ENCODE measurements around the gene ZNF664.

Gene ZNF664

GRCh38 chr12:124055066-124055465, 82.1 kb downstream of the ZNF664 start:
- H3K4me3 ChIP-seq (ENCODE audit: low read length) = no peak overlapping the region

GRCh38 chr12:124057691-124058090, 84.7 kb downstream of the ZNF664 start:
- no peak for DNase-seq (ENCODE audit: low read depth)
- H3K4me3 ChIP-seq (ENCODE audit: low read length) = no peak overlapping the region
- TF ChIP-seq CTCF (IDR thresholded peaks at IDR 0.05; ENCODE audit: insufficient read depth, low read depth, low read length, missing control alignments) = no peak

More at GRCh38 chr12:124055066-124055465, 82.1 kb downstream of the ZNF664 start:
- DNase-seq (ENCODE audit: low read depth) = no peak
- TF ChIP-seq CTCF (IDR thresholded peaks at IDR 0.05; ENCODE audit: insufficient read depth, low read depth, low read length, missing control alignments) = no peak

GRCh38 chr12:124059752-124060151, 86.7 kb downstream of the ZNF664 start:
- no peak for TF ChIP-seq CTCF (IDR thresholded peaks at IDR 0.05; ENCODE audit: insufficient read depth, low read depth, low read length, missing control alignments)
- no peak for DNase-seq (ENCODE audit: low read depth)
- no peak overlapping the region for H3K4me3 ChIP-seq (ENCODE audit: low read length)

Measured in epithelial cell of esophagus (primary cell).